Keratinocyte (primary cell): ENCODE data around the gene SWSAP1. TPM values are rescaled to one million over a fixed set of nuclear protein-coding genes. Genes with fewer than 3 reads are reported as not detected.
"Not testable (repeated sequence)": the region's sequence is repeated elsewhere in the genome, so short reads cannot be mapped to it uniquely, and the experiment has no call there.

ENCODE experiments used
- DNase-seq: peaks from one replicate; pipeline ENCODE4 v3.0.0-alpha.2; 2011; ENCODE audit warnings: low read depth, missing footprints, low spot score
- FAIRE-seq: peaks from 2 replicates; lab custom pipeline; 2011; peaks lifted over from hg19 to GRCh38; lab: Jason Lieb, UNC
- H2AFZ ChIP-seq: 2 replicates; pipeline ENCODE4 v1.6.0; 2012; ENCODE audit warnings: low read length, control low read depth, inconsistent platforms; ENCODE audit not compliant: control insufficient read depth
- H3K27ac ChIP-seq: 2 replicates; pipeline ENCODE4 v1.5.1; 2011; ENCODE audit warnings: low read length; ENCODE audit not compliant: control insufficient read depth, insufficient read depth
- H3K27me3 ChIP-seq: 3 replicates; pipeline ENCODE4 v1.6.0; 2011; ENCODE audit warnings: low read length; ENCODE audit not compliant: control insufficient read depth, insufficient read depth; ENCODE audit errors: extremely low read depth
- H3K36me3 ChIP-seq, 2 experiments: 2 replicates in 1 of 2; 3 replicates in 1 of 2; pipeline ENCODE4 v1.5.1; 2011; ENCODE audit warnings: low read length in 2 of 2, mild to moderate bottlenecking in 1 of 2; ENCODE audit not compliant: control insufficient read depth in 2 of 2, insufficient read depth in 2 of 2; ENCODE audit errors: extremely low read depth in 1 of 2
- H3K4me1 ChIP-seq: 3 replicates; pipeline ENCODE4 v1.5.1; 2011; ENCODE audit warnings: low read length; ENCODE audit not compliant: control insufficient read depth, insufficient read depth; ENCODE audit errors: extremely low read depth
- H3K4me2 ChIP-seq: 3 replicates; pipeline ENCODE4 v1.6.0; 2011; ENCODE audit warnings: low read depth, low read length; ENCODE audit not compliant: control insufficient read depth, insufficient read depth; ENCODE audit errors: extremely low read depth
- H3K4me3 ChIP-seq, 3 experiments: fragments of 200-600 bp in 1 of 3; sonication (generic) in 1 of 3; 2 replicates in 2 of 3; 3 replicates in 1 of 3; pipeline ENCODE4 v1.5.1; 2011 to 2016; ENCODE audit warnings: low read length in 3 of 3, mild to moderate bottlenecking in 3 of 3, control low read depth in 2 of 3, inconsistent platforms in 1 of 3, low read depth in 1 of 3, mixed read lengths in 1 of 3, mixed run types in 1 of 3, moderate library complexity in 1 of 3; ENCODE audit not compliant: control insufficient read depth in 2 of 3, insufficient read depth in 2 of 3; ENCODE audit errors: extremely low read depth in 1 of 3
- H3K79me2 ChIP-seq: 2 replicates; pipeline ENCODE4 v1.6.0; 2012; ENCODE audit warnings: low read length; ENCODE audit not compliant: control insufficient read depth, insufficient read depth
- H3K9ac ChIP-seq: 3 replicates; pipeline ENCODE4 v1.6.0; 2011; ENCODE audit warnings: low read length; ENCODE audit not compliant: control insufficient read depth, insufficient read depth; ENCODE audit errors: extremely low read depth
- H3K9me1 ChIP-seq: 3 replicates; pipeline ENCODE4 v1.6.0; 2011; ENCODE audit warnings: low read length; ENCODE audit not compliant: control insufficient read depth, insufficient read depth; ENCODE audit errors: extremely low read depth
- H3K9me3 ChIP-seq: 2 replicates; pipeline ENCODE4 v1.5.1; 2012; ENCODE audit warnings: low read depth, low read length; ENCODE audit not compliant: control insufficient read depth
- H4K20me1 ChIP-seq: 3 replicates; pipeline ENCODE4 v1.6.0; 2011; ENCODE audit warnings: low read length; ENCODE audit not compliant: control insufficient read depth, insufficient read depth; ENCODE audit errors: extremely low read depth
- EZH2 ChIP-seq: IDR thresholded peaks from one replicate; pipeline ENCODE4 v1.6.1; 2012; ENCODE audit warnings: inconsistent platforms, mild to moderate bottlenecking, low read length, moderate library complexity
- dilution Hi-C: fragments of 300-500 bp; cut with MboI; formaldehyde crosslinking; loops from one replicate; pipeline ENCODE4 v1.7.0; 2020; ENCODE audit warnings: low sequenced_read_pairs; ENCODE audit not compliant: extremely low pct_ligation_motif_present
- polyA plus RNA-seq, 5 experiments: library from polyadenylated mRNA; depleted of rRNA in 3 of 5; stranded (reverse) in 3 of 5; stranded (forward) in 1 of 5; unstranded in 1 of 5; fragments of >200 nt; gene quantifications; 1 replicate in 1 of 5; 2 replicates in 3 of 5; 3 replicates in 1 of 5; pipeline versions ENCODE4 v1.2.1 to v1.2.3, GENCODE V29; 2011 to 2012; ENCODE audit warnings: missing spikeins in 2 of 5, low read depth in 1 of 5, low replicate concordance in 1 of 5
- TF ChIP-seq, protein P1 (sequence below), 3 experiments: IDR thresholded peaks in 1 of 3; conservative IDR thresholded peaks in 1 of 3; optimal IDR thresholded peaks in 1 of 3; 2 replicates in 2 of 3; 3 replicates in 1 of 3; pipeline versions ENCODE3 to v1.5.1; 2011; ENCODE audit warnings: low read length in 3 of 3, mild to moderate bottlenecking in 3 of 3, moderate library complexity in 2 of 3, control low read depth in 1 of 3, inconsistent platforms in 1 of 3; ENCODE audit not compliant: insufficient read depth in 2 of 3; ENCODE audit errors: extremely low read depth in 1 of 3

The SWSAP1 gene
- polyA plus RNA-seq, 1 donor (not counting 4 experiments of a cell fraction or from before 2014, with no cell fraction given): 2.1 TPM

DNA sequence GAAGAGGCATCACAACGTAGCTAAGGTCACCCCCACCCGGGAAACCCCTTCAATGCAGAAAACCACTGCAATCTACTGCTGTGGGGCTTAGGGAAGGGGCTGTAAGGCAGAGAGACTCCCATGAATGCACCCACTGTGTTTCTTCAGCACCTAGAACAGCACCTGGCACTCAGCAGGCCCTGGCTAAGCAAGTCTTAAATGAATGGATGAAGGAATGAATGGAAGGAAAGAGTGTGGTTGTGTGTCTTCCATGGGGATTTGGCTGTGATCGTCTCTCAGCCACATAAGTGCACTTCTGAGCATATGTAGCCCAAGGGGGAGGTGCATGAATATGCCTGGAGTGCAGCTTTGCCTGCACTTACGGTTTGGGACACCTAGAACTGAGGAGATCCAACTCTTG is 25.3 kb upstream of the SWSAP1 start:
- Histone ChIP-seq H3K36me3 (no peaks in the 10 kb centered on the region), H3K79me2 (no peaks in the 10 kb centered on the region), H3K9ac (no peak overlapping the region), H3K27me3 (no peaks in the 10 kb centered on the region), H3K9me3 (no peaks in the 10 kb centered on the region), H3K27ac (no peak overlapping the region), H4K20me1 (no peaks in the 10 kb centered on the region), H2AFZ (no peak overlapping the region), H3K4me2 (no peak overlapping the region), H3K4me1 (peaks cover 20% of the 10 kb centered on the region), H3K9me1 (peaks cover 4% of the 10 kb centered on the region), H3K4me3 (no peak overlapping the region)
- dilution Hi-C loops: no loop called here
- TF ChIP-seq EZH2: no peak
- TF ChIP-seq, protein P1, sequence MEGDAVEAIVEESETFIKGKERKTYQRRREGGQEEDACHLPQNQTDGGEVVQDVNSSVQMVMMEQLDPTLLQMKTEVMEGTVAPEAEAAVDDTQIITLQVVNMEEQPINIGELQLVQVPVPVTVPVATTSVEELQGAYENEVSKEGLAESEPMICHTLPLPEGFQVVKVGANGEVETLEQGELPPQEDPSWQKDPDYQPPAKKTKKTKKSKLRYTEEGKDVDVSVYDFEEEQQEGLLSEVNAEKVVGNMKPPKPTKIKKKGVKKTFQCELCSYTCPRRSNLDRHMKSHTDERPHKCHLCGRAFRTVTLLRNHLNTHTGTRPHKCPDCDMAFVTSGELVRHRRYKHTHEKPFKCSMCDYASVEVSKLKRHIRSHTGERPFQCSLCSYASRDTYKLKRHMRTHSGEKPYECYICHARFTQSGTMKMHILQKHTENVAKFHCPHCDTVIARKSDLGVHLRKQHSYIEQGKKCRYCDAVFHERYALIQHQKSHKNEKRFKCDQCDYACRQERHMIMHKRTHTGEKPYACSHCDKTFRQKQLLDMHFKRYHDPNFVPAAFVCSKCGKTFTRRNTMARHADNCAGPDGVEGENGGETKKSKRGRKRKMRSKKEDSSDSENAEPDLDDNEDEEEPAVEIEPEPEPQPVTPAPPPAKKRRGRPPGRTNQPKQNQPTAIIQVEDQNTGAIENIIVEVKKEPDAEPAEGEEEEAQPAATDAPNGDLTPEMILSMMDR (optimal IDR thresholded peaks at IDR 0.05 in 1 of 3, IDR thresholded peaks at IDR 0.05 in 1 of 3, conservative IDR thresholded peaks at IDR 0.05 in 1 of 3; ENCODE audit: extremely low read depth in 1 of 3, insufficient read depth in 2 of 3, low read length in 3 of 3): no peak
- FAIRE-seq (no peak), DNase-seq (no peak)

DNA sequence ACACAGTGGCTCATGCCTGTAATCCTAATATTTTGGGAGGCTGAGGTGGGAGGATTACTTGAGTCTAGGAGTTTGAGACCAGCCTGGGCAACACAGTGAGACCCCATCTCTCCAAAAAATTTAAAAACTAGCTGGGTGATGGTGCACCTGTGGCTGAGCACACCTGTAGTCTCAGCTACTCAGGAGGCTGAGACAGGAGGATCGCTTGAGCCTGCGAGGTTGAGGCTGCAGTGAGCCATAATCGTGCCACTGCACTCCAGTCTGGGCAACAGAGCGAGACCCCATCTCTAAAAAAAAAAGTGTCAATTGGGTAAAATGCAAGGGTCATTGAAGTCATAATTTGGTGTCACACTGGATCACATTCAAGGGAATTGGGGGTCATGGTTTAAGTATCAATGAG is 20.4 kb upstream of the SWSAP1 start:
- H2AFZ ChIP-seq, H3K9me1 ChIP-seq, H3K4me3 ChIP-seq, FAIRE-seq, H3K4me2 ChIP-seq, H3K9ac ChIP-seq, H4K20me1 ChIP-seq, H3K27ac ChIP-seq, H3K27me3 ChIP-seq, dilution Hi-C loops, H3K79me2 ChIP-seq, H3K9me3 ChIP-seq, H3K4me1 ChIP-seq, DNase-seq, H3K36me3 ChIP-seq: not testable (repeated sequence)
